HepG2 (cell line): ENCODE data around the gene CDK5RAP1. TPM values are rescaled to one million over a fixed set of nuclear protein-coding genes. Genes with fewer than 3 reads are reported as not detected.

Experiments
- E2F1 ChIP-seq: sonication (generic); formaldehyde crosslinking; IDR thresholded peaks from 2 replicates; pipeline ENCODE4 v1.5.0; 2020; ENCODE audit warnings: missing genetic modification reagents
- HES4 ChIP-seq: sonication (generic); formaldehyde crosslinking; IDR thresholded peaks from 2 replicates; pipeline ENCODE4 v1.9.0; 2021; ENCODE audit warnings: mild to moderate bottlenecking, missing genetic modification reagents, borderline replicate concordance
- MLXIP ChIP-seq: sonication (generic); formaldehyde crosslinking; IDR thresholded peaks from 2 replicates; pipeline ENCODE4 v1.9.0; 2021; ENCODE audit warnings: missing genetic modification reagents, borderline replicate concordance
- SNAPC5 ChIP-seq: sonication (generic); formaldehyde crosslinking; IDR thresholded peaks from 2 replicates; pipeline ENCODE4 v1.8.1; 2023; ENCODE audit warnings: mild to moderate bottlenecking, missing genetic modification reagents, borderline replicate concordance
- WIZ ChIP-seq: sonication (generic); formaldehyde crosslinking; IDR thresholded peaks from 2 replicates; pipeline ENCODE4 v1.5.1; 2020; ENCODE audit warnings: mild to moderate bottlenecking, missing genetic modification reagents
- ZBTB1 ChIP-seq: sonication (generic); formaldehyde crosslinking; IDR thresholded peaks from 2 replicates; pipeline ENCODE4 v1.4.0; 2020; ENCODE audit warnings: missing genetic modification reagents, borderline replicate concordance
- ZBTB42 ChIP-seq: sonication (generic); formaldehyde crosslinking; IDR thresholded peaks from 2 replicates; pipeline ENCODE4 v1.5.0; 2020; ENCODE audit warnings: mild to moderate bottlenecking, missing genetic modification reagents
- ZNF572 ChIP-seq: sonication (generic); formaldehyde crosslinking; IDR thresholded peaks from 2 replicates; pipeline ENCODE4 v1.5.1; 2020; ENCODE audit warnings: mild to moderate bottlenecking, missing genetic modification reagents
- ZNF607 ChIP-seq: sonication (generic); formaldehyde crosslinking; IDR thresholded peaks from 2 replicates; pipeline ENCODE4 v1.5.1; 2020; ENCODE audit warnings: missing genetic modification reagents, mild to moderate bottlenecking, borderline replicate concordance
- ZNF709 ChIP-seq: sonication (generic); formaldehyde crosslinking; IDR thresholded peaks from 2 replicates; pipeline ENCODE4 v1.5.0; 2020; ENCODE audit warnings: mild to moderate bottlenecking, missing genetic modification reagents
- ZSCAN12 ChIP-seq: sonication (generic); formaldehyde crosslinking; IDR thresholded peaks from 2 replicates; pipeline ENCODE4 v1.9.0; 2021; ENCODE audit warnings: mild to moderate bottlenecking, missing genetic modification reagents
- polyA plus RNA-seq, 8 experiments: library from polyadenylated mRNA; depleted of rRNA in 3 of 8; stranded (reverse) in 7 of 8; unstranded in 1 of 8; fragments of >200 nt; fragmentation: Illumina TruSeq in 4 of 8; extraction: Trizol in 4 of 8; gene quantifications; 2 replicates each; pipeline versions ENCODE4 v1.2.1 to v1.2.3, GENCODE V29; 2011 to 2016; ENCODE audit warnings: low read depth in 4 of 8, missing spikeins in 1 of 8, mixed read lengths in 1 of 8; ENCODE audit not compliant: insufficient read depth in 1 of 8
- total RNA-seq, 5 experiments: library from RNA; depleted of rRNA; stranded (reverse); fragments of >200 nt; fragmentation: Illumina TruSeq; extraction: Trizol; gene quantifications; 2 replicates each; pipeline ENCODE4 v1.2.3, GENCODE V29; 2016; ENCODE audit warnings: low read depth in 1 of 5
- TF ChIP-seq, protein P1 (sequence below): fragments of 450-650 bp; IDR thresholded peaks from 2 replicates; pipeline ENCODE4 v1.6.1; 2017; ENCODE audit warnings: mild to moderate bottlenecking
- TF ChIP-seq, protein P2 (sequence below): sonication (generic); formaldehyde crosslinking; IDR thresholded peaks from 2 replicates; pipeline ENCODE4 v1.5.1; 2020; ENCODE audit warnings: missing genetic modification reagents, mild to moderate bottlenecking, borderline replicate concordance

CDK5RAP1 gene
- total and polyA plus RNA-seq, 2 of the 13 experiments (the other 11 are each of a cell fraction or from before 2014, with no cell fraction given): 53.6 to 98.2 TPM

DNA sequence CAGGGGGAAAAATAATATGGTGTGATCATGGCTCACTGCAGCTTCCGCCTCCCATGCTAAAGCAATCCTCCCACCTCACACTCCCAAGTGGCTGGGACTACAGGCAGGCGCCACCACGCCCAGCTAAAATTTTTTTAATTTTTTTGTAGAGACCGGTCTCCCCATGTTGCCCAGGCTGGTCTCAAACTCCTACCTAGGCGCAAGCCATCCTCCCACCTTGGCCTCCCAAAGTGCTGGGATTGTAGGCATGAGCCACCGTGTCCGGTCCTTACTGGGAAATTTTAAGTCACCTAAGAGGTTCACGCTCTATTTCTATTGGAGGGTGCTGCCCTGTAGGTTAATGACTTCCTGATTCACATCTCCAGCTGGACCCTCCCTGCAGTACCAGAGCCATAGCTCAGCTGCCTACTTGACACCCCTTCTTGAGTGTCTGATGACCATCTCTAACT, 626 bp upstream of the CDK5RAP1 start (continued):
- TF ChIP-seq ZSCAN12 (CRISPR knock-in tag): peak; percentile 10; the same call in 1 of the 2 replicates
- 0 out of 2 replicates have a peak, but pooled peaks have one; percentile 1 for TF ChIP-seq ZBTB42 (CRISPR knock-in tag)
- TF ChIP-seq E2F1 (CRISPR knock-in tag): peak; percentile 38
- TF ChIP-seq ZNF709 (CRISPR knock-in tag): peak; percentile 47; the same call in 1 of the 2 replicates
- TF ChIP-seq WIZ (CRISPR knock-in tag): no peak
- TF ChIP-seq ZNF607: no peak
- TF ChIP-seq MLXIP (CRISPR knock-in tag): 0 out of 2 replicates have a peak, but pooled peaks have one; percentile 15
- TF ChIP-seq, protein P1, sequence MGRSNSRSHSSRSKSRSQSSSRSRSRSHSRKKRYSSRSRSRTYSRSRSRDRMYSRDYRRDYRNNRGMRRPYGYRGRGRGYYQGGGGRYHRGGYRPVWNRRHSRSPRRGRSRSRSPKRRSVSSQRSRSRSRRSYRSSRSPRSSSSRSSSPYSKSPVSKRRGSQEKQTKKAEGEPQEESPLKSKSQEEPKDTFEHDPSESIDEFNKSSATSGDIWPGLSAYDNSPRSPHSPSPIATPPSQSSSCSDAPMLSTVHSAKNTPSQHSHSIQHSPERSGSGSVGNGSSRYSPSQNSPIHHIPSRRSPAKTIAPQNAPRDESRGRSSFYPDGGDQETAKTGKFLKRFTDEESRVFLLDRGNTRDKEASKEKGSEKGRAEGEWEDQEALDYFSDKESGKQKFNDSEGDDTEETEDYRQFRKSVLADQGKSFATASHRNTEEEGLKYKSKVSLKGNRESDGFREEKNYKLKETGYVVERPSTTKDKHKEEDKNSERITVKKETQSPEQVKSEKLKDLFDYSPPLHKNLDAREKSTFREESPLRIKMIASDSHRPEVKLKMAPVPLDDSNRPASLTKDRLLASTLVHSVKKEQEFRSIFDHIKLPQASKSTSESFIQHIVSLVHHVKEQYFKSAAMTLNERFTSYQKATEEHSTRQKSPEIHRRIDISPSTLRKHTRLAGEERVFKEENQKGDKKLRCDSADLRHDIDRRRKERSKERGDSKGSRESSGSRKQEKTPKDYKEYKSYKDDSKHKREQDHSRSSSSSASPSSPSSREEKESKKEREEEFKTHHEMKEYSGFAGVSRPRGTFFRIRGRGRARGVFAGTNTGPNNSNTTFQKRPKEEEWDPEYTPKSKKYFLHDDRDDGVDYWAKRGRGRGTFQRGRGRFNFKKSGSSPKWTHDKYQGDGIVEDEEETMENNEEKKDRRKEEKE: no peak
- TF ChIP-seq, protein P2, sequence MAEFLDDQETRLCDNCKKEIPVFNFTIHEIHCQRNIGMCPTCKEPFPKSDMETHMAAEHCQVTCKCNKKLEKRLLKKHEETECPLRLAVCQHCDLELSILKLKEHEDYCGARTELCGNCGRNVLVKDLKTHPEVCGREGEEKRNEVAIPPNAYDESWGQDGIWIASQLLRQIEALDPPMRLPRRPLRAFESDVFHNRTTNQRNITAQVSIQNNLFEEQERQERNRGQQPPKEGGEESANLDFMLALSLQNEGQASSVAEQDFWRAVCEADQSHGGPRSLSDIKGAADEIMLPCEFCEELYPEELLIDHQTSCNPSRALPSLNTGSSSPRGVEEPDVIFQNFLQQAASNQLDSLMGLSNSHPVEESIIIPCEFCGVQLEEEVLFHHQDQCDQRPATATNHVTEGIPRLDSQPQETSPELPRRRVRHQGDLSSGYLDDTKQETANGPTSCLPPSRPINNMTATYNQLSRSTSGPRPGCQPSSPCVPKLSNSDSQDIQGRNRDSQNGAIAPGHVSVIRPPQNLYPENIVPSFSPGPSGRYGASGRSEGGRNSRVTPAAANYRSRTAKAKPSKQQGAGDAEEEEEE (CRISPR knock-in tag): peak; percentile 37; the same call in 1 of the 2 replicates
- TF ChIP-seq SNAPC5 (CRISPR knock-in tag): no peak
- TF ChIP-seq HES4 (CRISPR knock-in tag): no peak
- TF ChIP-seq ZNF572 (CRISPR knock-in tag): no peak
- 0 out of 2 replicates have a peak, but pooled peaks have one; percentile 54 for TF ChIP-seq ZBTB1 (CRISPR knock-in tag)
